ENCODE results near the gene SPDYE3.
"Not testable (repeated sequence)": the region's sequence is repeated elsewhere in the genome, so short reads cannot be mapped to it uniquely, and the experiment has no call there.

The SPDYE3 gene

GRCh38 chr7:100352984-100353684 is 45.6 kb downstream of the SPDYE3 start:
- DNase-seq = no peak

GRCh38 chr7:100353685-100354330 is 46.3 kb downstream of the SPDYE3 start:
- DNase-seq = no peak

GRCh38 chr7:100356416-100357068 is 49.0 kb downstream of the SPDYE3 start:
- no peak for DNase-seq

- no peak for DNase-seq
These were observed 49.6 kb downstream of the SPDYE3 start for GRCh38 chr7:100357131-100357561.

- no peak for DNase-seq
These were observed 50.7 kb downstream of the SPDYE3 start, which contains the start of gene PILRB for GRCh38 chr7:100358027-100358856. PILRB (plus strand) TSS chr7:100358117; CDS start chr7:100358303, 186 bp downstream.

- DNase-seq = no peak
These were observed 51.3 kb downstream of the SPDYE3 start for GRCh38 chr7:100358857-100359212.

GRCh38 chr7:100360135-100360854 is 52.8 kb downstream of the SPDYE3 start:
- DNase-seq = no peak

GRCh38 chr7:100363098-100363497 is 55.6 kb downstream of the SPDYE3 start:
- DNase-seq = no peak

GRCh38 chr7:100363797-100364196 is 56.3 kb downstream of the SPDYE3 start:
- not testable (repeated sequence) for DNase-seq

- no peak for DNase-seq
These were observed 57.0 kb downstream of the SPDYE3 start for GRCh38 chr7:100364480-100364879.

- not testable (repeated sequence) for DNase-seq
These were observed 58.5 kb downstream of the SPDYE3 start for GRCh38 chr7:100365998-100366367.

GRCh38 chr7:100366411-100367250 is 59.1 kb downstream of the SPDYE3 start:
- no peak for DNase-seq

GRCh38 chr7:100367251-100367620 is 59.7 kb downstream of the SPDYE3 start:
- no peak for DNase-seq

- no peak for DNase-seq
These were observed 60.4 kb downstream of the SPDYE3 start for GRCh38 chr7:100367676-100368613.

- DNase-seq = no peak
These were observed 61.6 kb downstream of the SPDYE3 start for GRCh38 chr7:100369105-100369504.

GRCh38 chr7:100370303-100370702 is 62.8 kb downstream of the SPDYE3 start:
- DNase-seq = no peak

- DNase-seq = no peak
These were observed 63.2 kb downstream of the SPDYE3 start for GRCh38 chr7:100370746-100371145.

GRCh38 chr7:100371561-100372171 is 64.2 kb downstream of the SPDYE3 start:
- no peak for DNase-seq

Data from NCI-H1105 (cell line).